HEK293 (cell line): ENCODE measurements around the gene TCN1.
A peak's percentile ranks its signal among the peaks of the same experiment; 100 is the strongest.

Source experiments
- CTCF ChIA-PET: fragments of 350-600 bp; formaldehyde crosslinking; extraction: SDS; loops from one replicate; lab custom pipeline; 2021; ENCODE audit warnings: antibody characterized with exemption; lab: Yijun Ruan, JAX
- POLR2A ChIA-PET: fragments of 300-600 bp; formaldehyde crosslinking; extraction: SDS; loops from one replicate; lab custom pipeline; 2020; ENCODE audit warnings: antibody characterized with exemption, inconsistent platforms; lab: Yijun Ruan, JAX
- H3K27ac ChIP-seq: fragments of 200-500 bp; sonication (Bioruptor generic); 2 replicates; pipeline ENCODE4 v1.5.1; 2014; ENCODE audit warnings: low read depth, low read length, control low read depth, inconsistent platforms; ENCODE audit errors: extremely low read depth
- H3K36me3 ChIP-seq, 2 experiments: fragments of 200-500 bp in 1 of 2; sonication (Bioruptor generic) in 1 of 2; 1 replicate in 1 of 2; 2 replicates in 1 of 2; pipeline ENCODE4 v1.5.1; 2014 to 2017; ENCODE audit warnings: inconsistent platforms in 2 of 2, low read length in 2 of 2; ENCODE audit not compliant: control insufficient read depth in 2 of 2, insufficient read depth in 1 of 2
- H3K4me1 ChIP-seq: fragments of 200-500 bp; sonication (Bioruptor generic); 2 replicates; pipeline ENCODE4 v1.5.1; 2014; ENCODE audit warnings: mild to moderate bottlenecking, low read length, inconsistent platforms; ENCODE audit not compliant: control insufficient read depth, insufficient read depth
- H3K4me3 ChIP-seq: 2 replicates; pipeline ENCODE4 v1.5.1; 2011; ENCODE audit warnings: low read depth, mild to moderate bottlenecking, control low read depth, low read length, moderate library complexity
- H3K9me3 ChIP-seq: fragments of 200-500 bp; sonication (Bioruptor generic); 2 replicates; pipeline ENCODE4 v1.5.1; 2014; ENCODE audit warnings: low read depth, low read length, inconsistent platforms; ENCODE audit not compliant: control insufficient read depth, insufficient read depth
- MEIS1 ChIP-seq: sonication (generic); formaldehyde crosslinking; IDR thresholded peaks from 2 replicates; pipeline ENCODE4 v1.8.1; 2022; ENCODE audit warnings: missing genetic modification reagents, mild to moderate bottlenecking, borderline replicate concordance
- SCRT2 ChIP-seq: fragments of 450-650 bp; formaldehyde crosslinking; IDR thresholded peaks from 2 replicates; pipeline ENCODE4 v1.5.1; 2016; ENCODE audit warnings: missing biosample characterization, missing genetic modification characterization
- ZBTB20 ChIP-seq: fragments of 450-650 bp; formaldehyde crosslinking; IDR thresholded peaks from 2 replicates; pipeline ENCODE4 v1.5.1; 2016; ENCODE audit warnings: missing biosample characterization, missing genetic modification characterization
- ZFP41 ChIP-seq: fragments of 450-650 bp; formaldehyde crosslinking; IDR thresholded peaks from 2 replicates; pipeline ENCODE4 v1.5.1; 2016; ENCODE audit warnings: missing biosample characterization, missing genetic modification characterization, borderline replicate concordance
- ZNF114 ChIP-seq: fragments of 450-650 bp; formaldehyde crosslinking; IDR thresholded peaks from 2 replicates; pipeline ENCODE4 v1.5.0; 2017; ENCODE audit warnings: missing biosample characterization, missing genetic modification characterization
- ZNF133 ChIP-seq: fragments of 450-650 bp; formaldehyde crosslinking; IDR thresholded peaks from 2 replicates; pipeline ENCODE4 v1.5.1; 2016; ENCODE audit warnings: missing biosample characterization, missing genetic modification characterization
- ZNF404 ChIP-seq: fragments of 450-650 bp; formaldehyde crosslinking; IDR thresholded peaks from 2 replicates; pipeline ENCODE4 v1.5.1; 2017; ENCODE audit warnings: missing biosample characterization, missing genetic modification characterization
- ZNF416 ChIP-seq: fragments of 450-650 bp; formaldehyde crosslinking; IDR thresholded peaks from 2 replicates; pipeline ENCODE4 v1.5.1; 2016; ENCODE audit warnings: missing biosample characterization, missing genetic modification characterization
- ZNF530 ChIP-seq: fragments of 450-650 bp; formaldehyde crosslinking; IDR thresholded peaks from 2 replicates; pipeline ENCODE4 v1.5.1; 2016; ENCODE audit warnings: low read depth, missing biosample characterization, missing genetic modification characterization
- ZNF654 ChIP-seq: fragments of 450-650 bp; formaldehyde crosslinking; IDR thresholded peaks from 2 replicates; pipeline ENCODE4 v1.5.1; 2016; ENCODE audit warnings: low read depth, missing biosample characterization, missing genetic modification characterization
- ZNF776 ChIP-seq: fragments of 450-650 bp; formaldehyde crosslinking; IDR thresholded peaks from 2 replicates; pipeline ENCODE4 v1.5.0; 2017; ENCODE audit warnings: missing biosample characterization, missing genetic modification characterization, borderline replicate concordance
- ZNF837 ChIP-seq: fragments of 450-650 bp; formaldehyde crosslinking; IDR thresholded peaks from 2 replicates; pipeline ENCODE4 v1.5.1; 2016; ENCODE audit warnings: missing biosample characterization, missing genetic modification characterization
- ZNF843 ChIP-seq: fragments of 450-650 bp; formaldehyde crosslinking; IDR thresholded peaks from 2 replicates; pipeline ENCODE4 v1.5.1; 2016; ENCODE audit warnings: missing biosample characterization, missing genetic modification characterization
- TF ChIP-seq, protein P1 (sequence below): fragments of 450-650 bp; formaldehyde crosslinking; IDR thresholded peaks from 2 replicates; pipeline ENCODE4 v1.5.1; 2017; ENCODE audit warnings: missing biosample characterization, missing genetic modification characterization
- TF ChIP-seq, protein P2 (sequence below): fragments of 450-650 bp; formaldehyde crosslinking; IDR thresholded peaks from 2 replicates; pipeline ENCODE4 v1.5.1; 2016; ENCODE audit warnings: missing biosample characterization, missing genetic modification characterization, low read depth
- TF ChIP-seq, protein P3 (sequence below): fragments of 450-650 bp; formaldehyde crosslinking; IDR thresholded peaks from 2 replicates; pipeline ENCODE4 v1.5.1; 2016; ENCODE audit warnings: missing biosample characterization, missing genetic modification characterization
- TF ChIP-seq, protein P4 (sequence below): IDR thresholded peaks from 2 replicates; pipeline ENCODE4 v1.6.1; 2011; ENCODE audit warnings: mild to moderate bottlenecking, low read depth, low read length, borderline replicate concordance
- TF ChIP-seq, protein P5 (sequence below): fragments of 450-650 bp; formaldehyde crosslinking; IDR thresholded peaks from 2 replicates; pipeline ENCODE4 v1.5.1; 2016; ENCODE audit warnings: missing biosample characterization, missing genetic modification characterization
- TF ChIP-seq, protein P6 (sequence below): fragments of 450-650 bp; formaldehyde crosslinking; IDR thresholded peaks from 2 replicates; pipeline ENCODE4 v1.5.1; 2016; ENCODE audit warnings: missing biosample characterization, missing genetic modification characterization

TCN1 gene

DNA sequence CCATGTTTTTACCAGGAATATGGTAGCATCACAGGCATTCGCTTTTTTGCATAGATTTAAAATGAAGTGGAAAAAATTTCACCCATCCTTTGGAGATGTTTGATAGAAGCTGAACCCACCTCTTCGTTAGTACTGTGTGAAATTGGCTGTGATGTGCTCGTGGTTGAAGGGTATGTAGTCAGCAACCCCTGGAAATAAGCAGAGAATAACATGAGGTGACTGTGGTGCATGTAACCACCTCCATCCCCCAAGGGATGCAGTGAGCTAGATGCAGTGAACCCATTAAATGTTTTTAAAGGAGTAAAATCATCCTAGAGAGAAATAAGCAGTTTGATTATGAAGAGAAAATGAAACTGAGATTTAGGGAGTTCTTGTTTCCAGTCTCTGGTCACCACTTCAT, 36.9 kb downstream of the TCN1 start:
- H3K27ac ChIP-seq: no peak overlapping the region
- ChIA-PET CTCF (no interaction called here), POLR2A (no interaction called here)
- H3K9me3 ChIP-seq: no peaks in the 10 kb centered on the region
- no peak overlapping the region for H3K4me3 ChIP-seq
- H3K4me1 ChIP-seq: no peaks in the 10 kb centered on the region
- TF ChIP-seq ZNF530 (no peak), ZNF776 (tag by site-specific recombination) (no peak), ZNF133 (tag by site-specific recombination) (no peak), ZNF837 (tag by site-specific recombination) (no peak), ZNF416 (tag by site-specific recombination) (no peak), SCRT2 (no peak), ZNF114 (no peak), ZFP41 (no peak)
- TF ChIP-seq, protein P1, sequence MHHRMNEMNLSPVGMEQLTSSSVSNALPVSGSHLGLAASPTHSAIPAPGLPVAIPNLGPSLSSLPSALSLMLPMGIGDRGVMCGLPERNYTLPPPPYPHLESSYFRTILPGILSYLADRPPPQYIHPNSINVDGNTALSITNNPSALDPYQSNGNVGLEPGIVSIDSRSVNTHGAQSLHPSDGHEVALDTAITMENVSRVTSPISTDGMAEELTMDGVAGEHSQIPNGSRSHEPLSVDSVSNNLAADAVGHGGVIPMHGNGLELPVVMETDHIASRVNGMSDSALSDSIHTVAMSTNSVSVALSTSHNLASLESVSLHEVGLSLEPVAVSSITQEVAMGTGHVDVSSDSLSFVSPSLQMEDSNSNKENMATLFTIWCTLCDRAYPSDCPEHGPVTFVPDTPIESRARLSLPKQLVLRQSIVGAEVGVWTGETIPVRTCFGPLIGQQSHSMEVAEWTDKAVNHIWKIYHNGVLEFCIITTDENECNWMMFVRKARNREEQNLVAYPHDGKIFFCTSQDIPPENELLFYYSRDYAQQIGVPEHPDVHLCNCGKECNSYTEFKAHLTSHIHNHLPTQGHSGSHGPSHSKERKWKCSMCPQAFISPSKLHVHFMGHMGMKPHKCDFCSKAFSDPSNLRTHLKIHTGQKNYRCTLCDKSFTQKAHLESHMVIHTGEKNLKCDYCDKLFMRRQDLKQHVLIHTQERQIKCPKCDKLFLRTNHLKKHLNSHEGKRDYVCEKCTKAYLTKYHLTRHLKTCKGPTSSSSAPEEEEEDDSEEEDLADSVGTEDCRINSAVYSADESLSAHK (tag by site-specific recombination): no peak
- TF ChIP-seq, protein P2, sequence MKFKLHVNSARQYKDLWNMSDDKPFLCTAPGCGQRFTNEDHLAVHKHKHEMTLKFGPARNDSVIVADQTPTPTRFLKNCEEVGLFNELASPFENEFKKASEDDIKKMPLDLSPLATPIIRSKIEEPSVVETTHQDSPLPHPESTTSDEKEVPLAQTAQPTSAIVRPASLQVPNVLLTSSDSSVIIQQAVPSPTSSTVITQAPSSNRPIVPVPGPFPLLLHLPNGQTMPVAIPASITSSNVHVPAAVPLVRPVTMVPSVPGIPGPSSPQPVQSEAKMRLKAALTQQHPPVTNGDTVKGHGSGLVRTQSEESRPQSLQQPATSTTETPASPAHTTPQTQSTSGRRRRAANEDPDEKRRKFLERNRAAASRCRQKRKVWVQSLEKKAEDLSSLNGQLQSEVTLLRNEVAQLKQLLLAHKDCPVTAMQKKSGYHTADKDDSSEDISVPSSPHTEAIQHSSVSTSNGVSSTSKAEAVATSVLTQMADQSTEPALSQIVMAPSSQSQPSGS (tag by site-specific recombination): no peak
- TF ChIP-seq, protein P3, sequence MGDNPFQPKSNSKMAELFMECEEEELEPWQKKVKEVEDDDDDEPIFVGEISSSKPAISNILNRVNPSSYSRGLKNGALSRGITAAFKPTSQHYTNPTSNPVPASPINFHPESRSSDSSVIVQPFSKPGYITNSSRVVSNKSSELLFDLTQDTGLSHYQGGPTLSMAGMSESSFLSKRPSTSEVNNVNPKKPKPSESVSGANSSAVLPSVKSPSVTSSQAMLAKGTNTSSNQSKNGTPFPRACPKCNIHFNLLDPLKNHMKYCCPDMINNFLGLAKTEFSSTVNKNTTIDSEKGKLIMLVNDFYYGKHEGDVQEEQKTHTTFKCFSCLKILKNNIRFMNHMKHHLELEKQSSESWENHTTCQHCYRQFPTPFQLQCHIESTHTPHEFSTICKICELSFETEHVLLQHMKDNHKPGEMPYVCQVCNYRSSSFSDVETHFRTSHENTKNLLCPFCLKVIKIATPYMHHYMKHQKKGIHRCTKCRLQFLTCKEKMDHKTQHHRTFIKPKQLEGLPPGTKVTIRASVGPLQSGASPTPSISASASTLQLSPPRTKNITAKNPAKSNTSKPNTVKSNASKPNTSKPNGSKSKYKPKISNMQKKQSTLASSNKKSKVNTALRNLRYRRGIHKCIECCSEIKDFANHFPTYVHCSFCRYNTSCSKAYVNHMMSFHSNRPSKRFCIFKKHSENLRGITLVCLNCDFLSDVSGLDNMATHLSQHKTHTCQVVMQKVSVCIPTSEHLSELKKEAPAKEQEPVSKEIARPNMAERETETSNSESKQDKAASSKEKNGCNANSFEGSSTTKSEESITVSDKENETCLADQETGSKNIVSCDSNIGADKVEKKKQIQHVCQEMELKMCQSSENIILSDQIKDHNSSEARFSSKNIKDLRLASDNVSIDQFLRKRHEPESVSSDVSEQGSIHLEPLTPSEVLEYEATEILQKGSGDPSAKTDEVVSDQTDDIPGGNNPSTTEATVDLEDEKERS (tag by site-specific recombination): no peak
- no peaks in the 10 kb centered on the region for H3K36me3 ChIP-seq

DNA sequence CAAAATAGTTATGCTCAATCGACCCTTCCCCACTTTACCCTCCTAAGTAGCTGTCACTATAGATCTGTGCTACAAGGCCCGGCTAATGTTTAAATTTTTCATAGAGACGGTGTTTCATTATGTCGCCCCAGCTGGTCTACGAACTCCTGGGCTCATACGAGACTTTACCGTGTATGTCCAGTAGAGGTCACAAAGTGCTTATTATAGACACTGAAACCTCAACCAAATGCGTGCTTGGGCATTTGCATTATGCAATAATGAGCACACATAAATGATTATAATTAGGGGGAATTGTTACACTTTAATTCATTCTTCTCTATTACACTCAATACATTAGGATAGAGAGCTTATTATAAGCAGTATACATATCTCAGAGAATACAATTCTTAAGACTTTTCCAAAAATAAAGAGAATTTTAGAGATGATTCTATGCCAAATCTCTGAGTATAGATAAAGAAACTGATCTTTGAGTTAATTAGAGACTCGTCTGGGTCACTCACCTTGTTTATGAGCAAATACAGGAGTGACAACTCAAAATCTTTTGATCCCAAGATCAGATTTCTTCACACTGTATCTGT, 43.2 kb downstream of the TCN1 start:
- H3K36me3 ChIP-seq: no peaks in the 10 kb centered on the region
- CTCF ChIA-PET: interaction anchor here (0.6 to 1.6 kb wide), 14 partner anchors 11 to 523 kb away, joined by 3 to 28 read pairs (median 3); no protein-coding TSS in a partner anchor
- TF ChIP-seq, protein P4, sequence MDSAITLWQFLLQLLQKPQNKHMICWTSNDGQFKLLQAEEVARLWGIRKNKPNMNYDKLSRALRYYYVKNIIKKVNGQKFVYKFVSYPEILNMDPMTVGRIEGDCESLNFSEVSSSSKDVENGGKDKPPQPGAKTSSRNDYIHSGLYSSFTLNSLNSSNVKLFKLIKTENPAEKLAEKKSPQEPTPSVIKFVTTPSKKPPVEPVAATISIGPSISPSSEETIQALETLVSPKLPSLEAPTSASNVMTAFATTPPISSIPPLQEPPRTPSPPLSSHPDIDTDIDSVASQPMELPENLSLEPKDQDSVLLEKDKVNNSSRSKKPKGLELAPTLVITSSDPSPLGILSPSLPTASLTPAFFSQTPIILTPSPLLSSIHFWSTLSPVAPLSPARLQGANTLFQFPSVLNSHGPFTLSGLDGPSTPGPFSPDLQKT: no peak
- TF ChIP-seq MEIS1 (CRISPR knock-in tag) (no peak), ZNF843 (tag by site-specific recombination) (no peak), ZBTB20 (tag by site-specific recombination) (no peak), ZNF654 (tag by site-specific recombination) (peak; percentile 52), ZNF404 (tag by site-specific recombination) (no peak)
- TF ChIP-seq, protein P5, sequence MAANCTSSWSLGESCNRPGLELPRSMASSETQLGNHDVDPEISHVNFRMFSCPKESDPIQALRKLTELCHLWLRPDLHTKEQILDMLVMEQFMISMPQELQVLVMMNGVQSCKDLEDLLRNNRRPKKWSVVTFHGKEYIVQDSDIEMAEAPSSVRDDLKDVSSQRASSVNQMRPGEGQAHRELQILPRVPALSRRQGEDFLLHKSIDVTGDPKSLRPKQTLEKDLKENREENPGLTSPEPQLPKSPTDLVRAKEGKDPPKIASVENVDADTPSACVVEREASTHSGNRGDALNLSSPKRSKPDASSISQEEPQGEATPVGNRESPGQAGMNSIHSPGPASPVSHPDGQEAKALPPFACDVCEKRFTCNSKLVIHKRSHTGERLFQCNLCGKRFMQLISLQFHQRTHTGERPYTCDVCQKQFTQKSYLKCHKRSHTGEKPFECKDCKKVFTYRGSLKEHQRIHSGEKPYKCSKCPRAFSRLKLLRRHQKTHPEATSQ: no peak
- TF ChIP-seq, protein P6, sequence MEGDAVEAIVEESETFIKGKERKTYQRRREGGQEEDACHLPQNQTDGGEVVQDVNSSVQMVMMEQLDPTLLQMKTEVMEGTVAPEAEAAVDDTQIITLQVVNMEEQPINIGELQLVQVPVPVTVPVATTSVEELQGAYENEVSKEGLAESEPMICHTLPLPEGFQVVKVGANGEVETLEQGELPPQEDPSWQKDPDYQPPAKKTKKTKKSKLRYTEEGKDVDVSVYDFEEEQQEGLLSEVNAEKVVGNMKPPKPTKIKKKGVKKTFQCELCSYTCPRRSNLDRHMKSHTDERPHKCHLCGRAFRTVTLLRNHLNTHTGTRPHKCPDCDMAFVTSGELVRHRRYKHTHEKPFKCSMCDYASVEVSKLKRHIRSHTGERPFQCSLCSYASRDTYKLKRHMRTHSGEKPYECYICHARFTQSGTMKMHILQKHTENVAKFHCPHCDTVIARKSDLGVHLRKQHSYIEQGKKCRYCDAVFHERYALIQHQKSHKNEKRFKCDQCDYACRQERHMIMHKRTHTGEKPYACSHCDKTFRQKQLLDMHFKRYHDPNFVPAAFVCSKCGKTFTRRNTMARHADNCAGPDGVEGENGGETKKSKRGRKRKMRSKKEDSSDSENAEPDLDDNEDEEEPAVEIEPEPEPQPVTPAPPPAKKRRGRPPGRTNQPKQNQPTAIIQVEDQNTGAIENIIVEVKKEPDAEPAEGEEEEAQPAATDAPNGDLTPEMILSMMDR (tag by site-specific recombination): peak; percentile 20; the same call in 1 of the 2 replicates
- H3K4me1 ChIP-seq: no peaks in the 10 kb centered on the region
- no peak overlapping the region for H3K4me3 ChIP-seq
- H3K27ac ChIP-seq: no peak overlapping the region
- no peaks in the 10 kb centered on the region for H3K9me3 ChIP-seq
- POLR2A ChIA-PET: no interaction called here
